ENCODE data around the gene MGAT4C. TPM values are rescaled to one million over a fixed set of nuclear protein-coding genes. Genes with fewer than 3 reads are reported as not detected.

MGAT4C gene
- total and polyA plus RNA-seq, 12 donors: 0.20 to 12.2 (median 3.6) TPM

DNA sequence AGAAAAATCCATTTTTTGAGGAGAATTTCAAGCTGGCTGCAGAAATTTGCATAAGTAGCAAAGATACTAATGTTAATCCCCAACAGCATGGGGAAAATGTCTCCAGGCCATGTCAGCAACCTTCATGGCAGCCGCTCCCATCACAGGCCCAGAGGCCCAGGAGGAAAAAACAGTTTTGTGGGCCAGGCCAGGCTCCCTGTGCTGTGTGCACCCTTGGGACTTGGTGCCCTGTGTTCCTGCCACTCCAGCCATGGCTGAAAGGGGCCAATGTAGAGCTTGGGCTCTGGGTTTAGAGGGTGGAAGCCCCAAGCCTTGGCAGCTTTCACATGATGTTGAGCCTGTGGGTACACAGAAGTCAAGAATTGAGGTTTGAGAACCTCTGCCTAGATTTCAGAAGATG is 76.3 kb downstream of the MGAT4C start:
- intact Hi-C loops (cut with DNase I): no loop called here
- Histone ChIP-seq H3K27me3 (no peaks in the 10 kb centered on the region), H3K27ac (no peak overlapping the region), H3K36me3 (no peaks in the 10 kb centered on the region), H3K4me3 (no peak overlapping the region), H3K9me3 (peaks cover 0 to 7% (median 0%) of the 10 kb centered on the region in 11 donors), H3K4me1 (no peaks in the 10 kb centered on the region)
- 82 to 87% methylated on average over 1 of the region's 1 CpG for WGBS, 2 donors
- DNase-seq (no peak), ATAC-seq (no peak)
- no peak for TF ChIP-seq CTCF (IDR thresholded peaks at IDR 0.05)

GRCh38 chr12:86174188-86174587 is 82.0 kb downstream of the MGAT4C start:
- intact Hi-C loops (cut with DNase I): no loop called here
- 91 to 96% methylated on average over 2 of the region's 2 CpGs for WGBS, 2 donors
- no peaks in the 10 kb centered on the region for H3K36me3 ChIP-seq
- DNase-seq (no peak), ATAC-seq (no peak)
- H3K27ac ChIP-seq: no peak overlapping the region
- H3K9me3 ChIP-seq: no peaks in the 10 kb centered on the region
- no peak for TF ChIP-seq CTCF (IDR thresholded peaks at IDR 0.05)
- H3K4me1 ChIP-seq: peaks cover 0 to 4% (median 0%) of the 10 kb centered on the region in 9 donors
- no peaks in the 10 kb centered on the region for H3K27me3 ChIP-seq
- no peak overlapping the region for H3K4me3 ChIP-seq

DNA sequence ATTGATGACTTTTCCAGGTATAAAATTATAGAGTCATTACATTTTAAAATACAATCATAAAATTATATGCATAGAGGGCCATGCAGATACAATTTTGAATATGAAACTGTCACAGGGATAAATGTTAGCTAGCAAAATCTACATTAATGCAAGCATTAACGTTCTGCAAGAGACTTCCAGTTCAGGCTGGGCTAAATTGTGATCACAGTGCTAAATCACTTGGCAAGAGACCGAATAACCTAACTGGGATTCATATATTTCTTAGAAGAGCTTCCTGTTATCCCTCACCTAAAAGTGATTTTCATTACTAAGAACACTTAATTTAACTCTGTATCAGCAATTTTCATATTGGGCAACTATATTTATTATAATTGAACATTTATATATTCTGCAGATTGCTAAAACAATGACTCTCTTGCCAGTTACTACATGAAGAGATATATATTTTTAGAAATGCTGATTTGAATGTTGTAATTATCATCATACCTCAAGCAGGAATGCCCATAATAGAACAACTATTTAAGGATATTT is 83.2 kb downstream of the MGAT4C start:
- H3K27me3 ChIP-seq: no peaks in the 10 kb centered on the region
- H3K4me3 ChIP-seq: no peak overlapping the region
- H3K36me3 ChIP-seq: no peaks in the 10 kb centered on the region
- no peak overlapping the region for H3K27ac ChIP-seq
- intact Hi-C loops (cut with DNase I): no loop called here
- WGBS, 2 donors: 44 to 47% methylated on average over 2 of the region's 2 CpGs
- H3K9me3 ChIP-seq: no peaks in the 10 kb centered on the region
- no peak for TF ChIP-seq CTCF (IDR thresholded peaks at IDR 0.05)
- H3K4me1 ChIP-seq: peaks cover 0 to 4% (median 0%) of the 10 kb centered on the region in 9 donors
- ATAC-seq: no peak
- no peak for DNase-seq

DNA sequence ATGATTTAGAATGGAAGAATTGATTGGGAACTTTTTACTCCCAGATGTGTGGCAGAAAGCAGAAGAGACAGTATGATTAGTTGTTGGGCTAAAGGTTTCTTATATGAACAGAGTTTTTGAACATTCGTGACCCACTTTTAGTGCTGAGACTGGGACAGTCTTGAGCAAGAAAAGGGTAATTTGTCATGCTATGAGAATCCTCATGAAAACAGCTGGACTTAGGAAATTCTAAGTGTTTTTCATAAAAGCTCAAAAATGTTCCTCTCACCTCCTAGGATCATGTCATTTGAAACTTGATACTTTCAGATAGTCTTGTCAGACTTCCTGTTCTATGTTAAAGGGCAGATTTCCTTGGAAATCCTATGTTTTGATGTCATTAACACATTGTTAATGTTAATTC is 86.1 kb downstream of the MGAT4C start:
- Histone ChIP-seq H3K27ac (no peak overlapping the region), H3K36me3 (no peaks in the 10 kb centered on the region), H3K4me1 (peaks cover 0 to 4% (median 0%) of the 10 kb centered on the region in 9 donors), H3K4me3 (no peak overlapping the region), H3K27me3 (no peaks in the 10 kb centered on the region), H3K9me3 (no peaks in the 10 kb centered on the region)
- no peak for DNase-seq
- intact Hi-C loops (cut with DNase I): no loop called here
- 65 to 79% methylated on average over 1 of the region's 1 CpG for whole genome bisulfite sequencing, 2 donors
- no peak for ATAC-seq
- TF ChIP-seq CTCF (IDR thresholded peaks at IDR 0.05): no peak

Measured in heart right ventricle (tissue), 16 donors.